CD4-positive, alpha-beta T cell treated with Interleukin-4 for 1 hour (primary cell): ENCODE data around the gene CCR6.

Source experiments
- DNase-seq, 2 donors: peaks; one replicate each; pipeline ENCODE4 v3.0.0-alpha.2; 2020 to 2022

Gene CCR6

DNA sequence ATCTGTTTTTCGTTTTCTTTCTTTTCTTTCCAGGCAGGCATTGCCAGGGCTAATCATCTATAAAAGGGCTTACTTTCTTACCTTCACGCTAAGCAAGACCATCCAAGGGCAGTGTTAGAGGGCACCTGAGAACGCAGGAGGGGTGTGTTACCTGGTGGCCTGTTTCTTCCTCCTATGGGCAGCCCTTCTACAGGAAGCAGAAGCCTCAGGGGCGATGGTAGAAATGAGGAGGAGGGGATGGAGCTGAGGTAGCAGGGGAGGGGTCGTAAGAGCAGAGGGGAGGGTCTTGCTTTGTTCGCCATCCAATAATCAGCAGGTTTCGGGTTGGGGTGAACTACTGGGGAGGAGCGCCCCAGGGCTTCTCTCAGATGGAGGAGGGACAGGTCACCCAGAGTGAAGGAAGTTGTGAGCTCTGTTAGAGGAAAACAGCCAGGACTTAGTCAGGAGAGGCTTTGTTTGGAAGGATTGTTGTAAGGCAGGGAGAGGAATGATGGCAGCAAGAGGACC is 1.5 kb upstream of the CCR6 start:
- DNase-seq, result peak in 1 of 2 donors; percentile 46

GRCh38 chr6:167122041-167122826 is 662 bp upstream of the CCR6 start:
- peak in 1 of 2 donors; percentile 50 for DNase-seq

DNA sequence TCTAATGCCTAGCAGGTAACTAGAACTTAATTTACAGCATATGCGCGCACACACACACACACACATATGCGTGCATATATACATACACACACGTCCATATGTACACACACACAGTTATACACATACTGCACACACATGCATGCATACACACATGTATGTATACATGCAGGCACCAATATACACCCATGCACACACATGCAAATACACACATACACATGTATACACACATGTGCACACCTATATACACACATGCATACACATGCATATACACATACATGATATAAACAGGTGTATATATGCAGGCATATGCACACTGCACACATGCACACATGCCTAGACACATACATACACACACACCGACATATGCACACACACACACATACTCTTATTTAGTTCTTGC is 1.9 kb downstream of the CCR6 start:
- no peak for DNase-seq

DNA sequence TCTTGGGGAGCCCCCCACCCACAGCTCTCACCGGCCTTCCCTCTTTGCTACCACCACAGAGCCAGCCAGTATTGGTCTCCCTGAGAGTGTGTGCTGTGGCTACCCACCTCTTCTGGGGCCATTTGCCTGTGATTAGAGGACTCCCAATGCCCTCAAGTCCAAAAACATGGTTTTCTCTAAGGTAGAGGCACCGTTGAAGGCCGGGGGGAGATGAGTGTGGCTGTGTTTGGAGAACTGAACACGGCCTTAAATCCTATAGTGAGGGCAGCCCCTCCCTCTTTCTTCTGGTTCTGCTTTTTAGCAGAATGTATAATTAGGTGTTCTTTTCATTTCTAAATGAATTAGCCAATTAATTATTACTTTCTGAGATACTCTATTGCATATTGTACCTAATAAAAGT is 2.5 kb downstream of the CCR6 start:
- DNase-seq, result no peak

DNA sequence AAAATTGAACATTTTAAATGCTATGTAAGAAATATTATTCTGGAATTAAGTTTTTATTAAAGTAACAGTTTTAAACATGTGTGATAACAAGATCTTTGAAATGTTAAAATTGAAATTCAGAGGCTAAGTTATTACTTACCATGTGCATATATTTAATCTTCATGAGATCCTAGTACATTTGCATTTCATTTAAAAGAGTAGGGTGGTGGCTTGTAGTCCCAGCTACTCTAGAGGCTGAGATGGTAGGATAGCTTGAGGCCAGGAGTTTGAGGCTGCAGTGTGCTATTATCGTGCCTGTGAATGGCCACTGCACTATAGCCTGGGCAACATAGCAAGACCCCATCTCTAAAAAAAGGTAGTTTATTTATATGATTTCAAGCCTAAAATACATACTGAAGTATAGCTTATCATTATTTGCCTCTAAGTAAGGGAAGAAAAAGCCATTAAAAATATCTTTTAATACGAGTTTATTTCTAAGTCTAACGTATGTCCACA is 3.0 kb downstream of the CCR6 start:
- DNase-seq, result no peak

GRCh38 chr6:167127785-167128531 is 5.1 kb downstream of the CCR6 start:
- no peak for DNase-seq

DNA sequence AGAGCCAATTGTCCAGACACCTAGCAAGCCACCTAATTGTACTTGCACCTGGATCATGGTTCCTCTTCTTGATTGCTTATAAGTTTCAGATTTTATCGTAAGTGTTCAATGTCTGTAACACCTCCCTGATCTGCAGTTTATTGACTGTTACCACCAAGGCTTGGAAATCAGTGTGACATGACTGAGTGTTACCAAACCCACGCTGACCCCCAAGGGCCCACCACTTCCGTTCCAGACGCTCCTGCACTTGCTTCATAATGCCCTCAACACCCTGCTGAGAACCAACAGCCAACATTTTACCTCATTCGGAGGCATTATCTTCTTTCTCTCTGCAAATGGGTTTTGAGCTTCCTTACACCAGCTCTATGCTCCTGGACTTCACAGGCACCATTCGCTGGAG is 6.3 kb downstream of the CCR6 start:
- no peak for DNase-seq

GRCh38 chr6:167129562-167129961 is 6.7 kb downstream of the CCR6 start:
- no peak for DNase-seq

- DNase-seq, result no peak
These were observed 7.2 kb downstream of the CCR6 start for GRCh38 chr6:167130008-167130677.

DNA sequence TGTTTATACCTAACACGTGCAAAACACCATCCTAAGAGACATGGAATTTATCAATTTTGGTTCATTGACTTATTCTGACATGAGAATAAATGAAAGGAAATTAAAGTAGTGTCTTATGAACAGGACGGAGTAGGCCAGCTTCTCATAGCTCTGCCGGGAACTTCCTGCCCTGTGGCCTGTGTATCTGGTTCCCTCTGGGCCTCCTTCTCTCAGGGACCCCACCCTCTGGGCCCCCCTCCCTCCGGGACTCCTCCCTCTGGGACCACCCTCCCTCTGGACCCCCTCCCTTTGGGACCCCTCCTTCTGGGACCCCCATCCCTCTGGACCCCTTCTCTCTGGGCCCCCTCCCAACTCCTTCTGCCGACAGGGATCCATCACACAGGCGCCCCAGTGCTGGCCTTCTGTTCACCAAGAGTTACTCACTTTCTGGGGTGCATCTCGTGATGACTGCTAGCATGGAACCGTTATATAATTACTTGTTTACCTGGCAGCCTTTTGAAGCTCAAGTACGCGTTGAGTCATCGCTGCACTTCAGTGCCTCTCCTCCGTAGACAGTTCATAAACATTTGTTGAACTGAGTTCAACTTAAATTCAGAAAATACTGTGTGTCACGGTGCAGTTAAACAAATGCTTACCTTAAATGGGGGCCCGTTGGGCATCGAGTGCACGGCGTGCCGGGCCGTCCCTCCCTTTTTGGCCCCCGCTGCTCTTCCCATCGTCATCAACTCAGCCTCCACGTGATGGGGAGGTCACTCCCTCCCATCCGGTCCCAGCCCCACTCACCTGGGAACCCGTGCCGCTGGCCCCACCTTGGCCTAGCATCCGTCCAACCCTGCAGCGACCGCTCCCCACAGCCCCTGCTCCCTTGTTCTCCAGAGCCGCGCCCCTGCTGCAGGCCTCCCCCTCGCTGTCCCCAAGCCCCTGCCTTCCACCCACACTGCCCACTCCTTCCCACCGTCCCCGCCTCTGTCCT is 8.1 kb downstream of the CCR6 start:
- no peak for DNase-seq

DNA sequence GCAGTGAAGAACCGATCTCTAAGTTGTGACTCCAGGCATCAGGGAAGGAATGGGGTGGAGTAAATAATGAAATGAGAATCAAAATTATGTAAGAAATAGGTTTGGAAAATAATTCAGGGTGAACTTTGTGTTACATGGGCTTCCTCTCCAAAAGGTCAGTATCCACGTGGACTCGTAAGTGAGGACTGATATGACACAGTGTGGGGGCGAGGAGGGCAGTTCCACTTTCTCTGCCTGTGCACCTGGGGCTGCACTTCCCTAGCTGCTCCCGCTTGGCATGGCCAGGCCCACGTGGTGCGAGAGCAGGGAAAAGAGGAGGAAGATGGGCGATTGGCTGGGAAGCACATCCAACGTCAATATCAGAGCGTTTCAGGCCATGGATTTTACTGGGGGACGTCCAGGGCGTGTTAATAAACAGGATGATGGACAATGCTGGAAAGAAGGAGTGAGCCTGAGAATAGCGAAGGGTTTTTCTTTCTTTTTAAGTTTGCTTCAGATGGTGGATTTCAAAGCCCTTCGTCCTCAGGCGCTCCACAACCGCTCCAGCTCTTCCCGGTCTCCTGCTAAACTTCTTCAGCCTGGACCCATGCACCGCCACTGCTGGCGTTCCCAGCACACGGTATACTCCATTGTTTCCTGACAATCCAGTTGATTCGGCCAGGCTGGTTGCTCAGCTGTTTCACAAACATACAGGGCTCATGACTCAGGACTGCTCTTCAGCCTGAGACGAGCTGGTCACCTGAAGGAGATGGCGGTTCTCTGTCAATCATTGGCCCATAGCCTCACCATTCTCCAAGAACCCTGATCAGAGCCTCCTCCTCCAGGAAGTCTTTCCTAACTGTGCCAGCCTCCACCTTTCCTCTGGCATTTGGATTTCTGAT is 11.8 kb downstream of the CCR6 start:
- no peak for DNase-seq

- DNase-seq, result no peak
These were observed 13.5 kb downstream of the CCR6 start for GRCh38 chr6:167136376-167136775.

DNA sequence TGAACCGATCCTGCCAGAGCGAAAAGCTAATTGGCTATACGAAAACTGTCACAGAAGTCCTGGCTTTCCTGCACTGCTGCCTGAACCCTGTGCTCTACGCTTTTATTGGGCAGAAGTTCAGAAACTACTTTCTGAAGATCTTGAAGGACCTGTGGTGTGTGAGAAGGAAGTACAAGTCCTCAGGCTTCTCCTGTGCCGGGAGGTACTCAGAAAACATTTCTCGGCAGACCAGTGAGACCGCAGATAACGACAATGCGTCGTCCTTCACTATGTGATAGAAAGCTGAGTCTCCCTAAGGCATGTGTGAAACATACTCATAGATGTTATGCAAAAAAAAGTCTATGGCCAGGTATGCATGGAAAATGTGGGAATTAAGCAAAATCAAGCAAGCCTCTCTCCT is 14.2 kb downstream of the CCR6 start:
- no peak for DNase-seq

DNA sequence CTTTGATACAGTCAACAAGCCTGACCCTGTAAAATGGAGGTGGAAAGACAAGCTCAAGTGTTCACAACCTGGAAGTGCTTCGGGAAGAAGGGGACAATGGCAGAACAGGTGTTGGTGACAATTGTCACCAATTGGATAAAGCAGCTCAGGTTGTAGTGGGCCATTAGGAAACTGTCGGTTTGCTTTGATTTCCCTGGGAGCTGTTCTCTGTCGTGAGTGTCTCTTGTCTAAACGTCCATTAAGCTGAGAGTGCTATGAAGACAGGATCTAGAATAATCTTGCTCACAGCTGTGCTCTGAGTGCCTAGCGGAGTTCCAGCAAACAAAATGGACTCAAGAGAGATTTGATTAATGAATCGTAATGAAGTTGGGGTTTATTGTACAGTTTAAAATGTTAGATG is 15.0 kb downstream of the CCR6 start:
- no peak for DNase-seq

- DNase-seq, result no peak
These were observed 16.9 kb downstream of the CCR6 start for GRCh38 chr6:167139761-167140160.

DNA sequence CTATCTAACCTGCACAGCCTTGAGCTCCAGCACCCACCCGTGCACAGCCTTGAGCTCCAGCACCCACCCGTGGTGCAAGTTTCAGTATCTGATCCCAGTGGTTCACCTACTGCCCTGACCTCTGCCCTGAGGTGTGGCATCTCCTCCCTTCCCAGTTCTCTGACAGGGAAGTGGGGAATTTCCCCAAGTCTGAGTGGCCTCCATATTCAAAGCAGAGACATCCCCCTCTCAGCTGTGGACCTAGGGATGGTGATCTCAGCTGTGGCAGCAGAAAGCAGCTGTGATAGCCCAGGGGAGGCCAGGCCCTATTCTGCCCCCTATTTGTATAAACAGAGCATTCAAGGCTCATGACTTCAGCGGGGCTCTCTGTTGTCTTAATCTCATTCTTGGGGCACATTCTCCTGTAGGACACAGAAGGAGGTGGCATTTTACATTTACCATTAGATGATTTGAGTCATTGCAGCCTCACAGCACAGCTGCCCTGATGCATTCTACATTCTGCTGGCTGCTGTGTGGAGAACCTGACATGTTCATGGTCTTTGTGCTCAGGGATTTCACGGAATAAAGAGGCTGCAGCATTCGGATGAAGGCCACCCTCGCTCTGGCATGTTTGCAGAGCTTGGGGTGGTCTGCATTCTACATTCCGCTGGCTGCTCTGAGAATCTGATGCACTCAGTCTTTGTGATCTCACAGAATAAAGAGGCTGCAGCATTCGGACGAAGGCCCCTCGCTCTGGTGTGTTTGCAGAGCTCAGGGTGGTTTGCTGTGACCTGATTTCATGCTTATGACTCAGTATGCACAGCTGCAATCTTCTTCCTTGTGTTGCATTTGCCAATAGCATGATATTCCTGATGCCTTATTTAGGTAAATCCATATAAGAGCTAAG is 17.9 kb downstream of the CCR6 start:
- DNase-seq, result no peak

DNA sequence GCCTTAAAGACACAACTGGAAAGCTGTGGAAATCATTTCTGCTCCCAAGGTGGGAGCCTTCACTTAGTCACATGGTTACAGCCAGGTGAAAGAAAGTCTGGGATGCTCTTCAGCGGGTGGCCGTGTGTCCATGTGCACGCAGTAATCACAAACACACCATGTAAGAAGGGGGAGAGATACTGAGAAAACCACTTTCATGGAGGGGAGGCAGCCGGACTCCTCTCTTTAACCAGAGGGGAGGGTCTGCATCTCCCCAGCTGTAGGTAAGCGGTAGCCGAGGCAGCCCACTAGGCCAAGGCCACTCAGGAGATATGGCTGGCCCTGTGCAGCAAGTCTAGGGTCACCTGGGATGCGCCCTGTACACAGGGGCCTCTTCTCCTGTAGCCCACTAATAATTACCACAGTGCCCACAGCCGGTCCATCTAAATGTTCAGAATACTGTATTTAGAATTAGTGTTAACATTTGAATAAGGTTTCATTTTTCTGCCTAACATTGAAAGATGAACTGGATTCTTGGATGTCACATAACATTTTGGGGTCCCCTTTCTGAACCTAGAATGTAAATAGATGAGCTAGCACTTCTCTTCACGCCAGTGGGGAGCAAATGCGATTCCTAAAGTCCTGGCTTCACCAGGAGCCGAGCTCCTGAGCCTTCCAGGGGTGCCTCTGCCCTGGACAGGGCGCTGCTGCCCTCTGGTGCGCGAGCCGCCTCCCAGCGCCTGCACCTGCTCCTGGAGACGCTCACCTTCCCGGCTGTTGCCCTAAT is 19.0 kb downstream of the CCR6 start:
- peak; percentile 58 to 61 for DNase-seq

DNA sequence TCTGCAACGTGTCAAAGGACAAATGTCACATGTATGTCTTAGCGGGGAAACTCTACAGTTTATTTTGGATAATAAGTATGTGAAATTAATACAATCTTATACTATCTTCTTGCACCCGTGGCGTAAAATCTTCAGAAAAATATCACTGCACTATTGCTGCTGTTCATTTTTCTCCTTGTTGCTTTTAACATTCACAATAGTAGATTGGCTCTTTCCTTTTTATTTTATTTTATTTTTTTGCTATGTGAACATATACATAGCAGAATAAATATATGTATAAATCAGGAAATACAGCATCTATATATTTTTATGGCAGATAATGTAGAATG is 19.5 kb downstream of the CCR6 start:
- DNase-seq, result no peak

GRCh38 chr6:167143041-167143440 is 20.1 kb downstream of the CCR6 start:
- DNase-seq, result no peak
